ENCODE results near the gene RAD51B. TPM values are rescaled to one million over a fixed set of nuclear protein-coding genes. Genes with fewer than 3 reads are reported as not detected.

The RAD51B gene
- total and polyA plus RNA-seq, 9 of the 15 experiments (the other 6 are each of a cell fraction or from before 2014, with no cell fraction given) = 8.5 to 17.3 (median 11.3) TPM

GRCh38 chr14:68655021-68655831 lies 835.6 kb downstream of the RAD51B start (continued):
- TF ChIP-seq ESRRB (CRISPR knock-in tag; IDR thresholded peaks at IDR 0.05; ENCODE audit: borderline replicate concordance) (no peak), CC2D1A (IDR thresholded peaks at IDR 0.05) (no peak), NRF1 (conservative IDR thresholded peaks at IDR 0.05 in 1 of 2, IDR thresholded peaks at IDR 0.05 in 1 of 2) (no peak), TAF9B (IDR thresholded peaks at IDR 0.05; ENCODE audit: partially characterized antibody) (no peak), HDGF (IDR thresholded peaks at IDR 0.05) (no peak), ZNF384 (IDR thresholded peaks at IDR 0.05; ENCODE audit: low read depth, low read length) (no peak), TCFL5 (CRISPR knock-in tag; conservative IDR thresholded peaks at IDR 0.05) (no peak), MCM7 (IDR thresholded peaks at IDR 0.05) (no peak), SRF (CRISPR knock-in tag; IDR thresholded peaks at IDR 0.05) (no peak), MITF (IDR thresholded peaks at IDR 0.05) (no peak), ZKSCAN8 (CRISPR knock-in tag; IDR thresholded peaks at IDR 0.05) (no peak), KDM4B (IDR thresholded peaks at IDR 0.05; ENCODE audit: borderline replicate concordance in 2 of 2, low read depth in 1 of 2) (no peak)

All from K562 (cell line).